NCI-H2227 treated with DMSO at 0.1 percent for 48 hours (cell line): ENCODE measurements around the gene PRKCD.

Experiments used
- DNase-seq: peaks from one replicate; lab custom pipeline; 2025; lab: John Stamatoyannopoulos, UW

Gene PRKCD

DNA sequence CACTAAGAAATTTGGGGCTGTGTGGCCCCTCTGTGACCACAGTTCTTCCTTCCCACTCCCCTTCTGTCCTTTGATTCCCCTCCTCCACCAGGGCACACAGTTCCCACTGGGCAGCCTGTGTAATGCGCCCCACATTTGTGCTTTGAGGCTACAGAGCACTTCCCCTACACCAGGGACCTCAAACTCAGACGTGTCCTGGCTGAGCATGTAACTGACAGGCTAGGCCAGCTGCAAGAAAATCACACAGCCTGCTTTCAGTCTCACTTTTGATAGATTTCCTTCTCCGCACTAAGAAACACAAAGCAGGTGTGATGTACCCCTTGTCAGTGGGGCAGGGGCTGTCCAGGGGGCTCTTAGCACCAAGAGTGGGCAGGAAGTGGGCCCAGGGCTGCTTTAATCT is 29.6 kb downstream of the PRKCD start:
- no peak for DNase-seq

DNA sequence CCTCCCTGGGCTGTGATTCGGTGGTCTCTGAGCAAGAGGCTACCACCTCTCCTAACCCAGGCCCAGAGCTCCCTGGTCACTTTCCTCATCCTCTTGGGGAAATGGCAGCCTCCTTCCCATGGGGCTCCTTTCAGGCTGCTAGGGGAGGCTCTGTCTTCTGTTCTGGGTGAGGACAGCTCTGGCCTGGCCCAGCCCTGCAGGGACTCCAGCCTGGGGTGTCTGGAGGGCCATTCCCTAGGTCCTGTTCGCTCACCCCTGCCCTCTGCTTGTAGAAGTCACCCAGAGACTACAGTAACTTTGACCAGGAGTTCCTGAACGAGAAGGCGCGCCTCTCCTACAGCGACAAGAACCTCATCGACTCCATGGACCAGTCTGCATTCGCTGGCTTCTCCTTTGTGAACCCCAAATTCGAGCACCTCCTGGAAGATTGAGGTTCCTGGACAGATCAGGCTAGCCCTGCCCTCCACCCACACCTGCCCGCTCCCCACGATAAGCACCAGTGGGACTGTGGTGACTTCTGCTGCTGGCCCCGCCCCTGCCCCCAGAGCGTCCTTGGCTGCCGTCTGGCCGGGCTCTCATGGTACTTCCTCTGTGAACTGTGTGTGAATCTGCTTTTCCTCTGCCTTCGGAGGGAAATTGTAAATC is 30.9 kb downstream of the PRKCD start:
- DNase-seq: no peak

DNA sequence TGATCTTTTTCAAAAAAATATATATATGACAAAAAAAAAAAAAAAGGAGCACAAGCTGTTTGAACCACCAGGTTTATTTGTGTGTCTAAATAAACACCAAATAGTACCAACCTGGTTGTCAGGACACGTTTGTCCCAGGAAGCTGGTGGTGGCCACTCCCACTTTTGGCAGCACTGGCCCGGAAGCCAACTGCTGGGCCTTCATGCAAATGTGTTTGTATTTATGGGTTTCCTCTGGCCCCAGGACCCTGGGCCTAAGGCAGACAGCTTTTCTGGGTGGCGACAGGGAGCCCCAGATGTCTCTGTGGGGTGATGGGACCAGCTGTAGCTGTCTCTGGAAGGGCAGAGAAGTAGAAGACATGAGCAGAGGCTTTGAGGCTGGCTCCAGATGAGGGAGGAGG is 31.6 kb downstream of the PRKCD start:
- DNase-seq: no peak

DNA sequence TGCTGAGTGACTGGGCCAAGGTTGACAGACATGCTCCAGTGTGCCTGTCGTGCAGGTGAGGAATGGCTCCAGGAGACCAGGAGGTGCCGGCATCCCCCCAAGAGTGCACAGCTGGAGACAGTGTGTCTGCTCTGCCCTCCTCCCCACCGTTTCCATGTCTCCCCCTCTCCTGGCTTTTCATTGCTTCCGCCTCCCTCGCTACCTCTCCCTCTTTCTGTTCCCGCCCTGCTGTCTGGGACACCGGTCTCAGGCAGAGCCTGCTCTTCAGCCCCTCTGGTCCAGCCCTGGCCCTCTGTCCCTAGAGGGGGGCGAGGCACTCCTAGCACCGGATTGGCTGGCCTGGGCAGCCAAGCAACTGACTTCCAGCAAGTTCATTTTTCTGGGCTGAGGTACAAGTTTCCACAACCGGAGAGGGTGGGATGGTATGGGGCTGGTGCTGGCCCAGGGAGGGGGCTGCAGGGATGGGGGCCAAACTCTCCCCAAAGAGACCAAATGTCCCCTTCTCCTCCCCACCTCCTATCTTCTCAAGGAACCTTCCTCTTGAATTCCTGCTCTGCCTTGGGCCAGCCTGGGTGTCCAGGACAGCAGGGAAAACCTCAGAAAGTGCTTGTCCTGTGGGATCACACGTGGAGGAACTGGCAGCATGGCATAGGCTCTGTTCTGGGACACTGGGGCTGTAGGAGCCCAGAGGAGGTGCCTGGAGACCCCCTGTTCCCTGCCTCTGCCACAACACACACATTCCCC is 32.6 kb downstream of the PRKCD start:
- DNase-seq: no peak

DNA sequence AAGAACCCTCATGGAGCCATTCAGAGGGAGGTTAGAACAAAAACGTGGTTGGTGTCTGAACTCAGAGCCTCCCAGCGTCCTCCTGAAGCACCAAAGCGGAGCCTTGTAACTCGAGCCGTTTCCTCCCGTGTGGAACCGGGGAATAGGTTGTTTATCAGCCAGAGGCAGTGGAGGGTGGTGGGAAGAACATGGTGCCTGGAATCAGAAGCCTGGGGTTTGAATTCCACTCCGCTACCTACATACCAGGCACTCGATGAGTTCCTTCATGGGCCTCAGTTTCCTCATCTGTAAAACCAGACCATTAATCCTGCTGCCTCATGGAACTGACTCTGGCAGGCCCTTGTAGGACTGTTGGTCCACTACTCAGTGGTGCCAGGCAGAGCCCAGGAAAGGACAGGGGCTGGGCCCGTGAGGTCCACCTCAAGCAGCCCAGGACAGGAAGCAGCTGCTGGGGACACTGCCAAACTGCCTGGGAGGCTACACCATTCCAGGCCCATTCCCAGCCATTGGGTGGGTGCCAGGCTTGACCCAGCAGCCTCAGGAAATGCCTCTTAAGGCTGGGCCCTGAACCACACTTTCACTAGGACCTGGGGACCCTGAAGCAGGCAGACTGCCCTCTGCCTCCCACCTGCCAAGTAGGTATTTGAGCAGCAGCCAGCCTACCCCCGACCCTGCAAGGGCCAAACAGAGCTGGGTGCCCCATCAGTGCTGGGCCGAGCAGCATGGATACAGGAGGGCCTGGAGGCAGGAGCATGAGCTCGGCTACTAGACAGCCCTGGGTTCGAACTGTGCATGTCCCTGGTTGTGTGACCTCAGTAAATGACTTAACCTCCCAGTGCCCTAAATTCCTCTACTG is 33.4 kb downstream of the PRKCD start:
- no peak for DNase-seq

DNA sequence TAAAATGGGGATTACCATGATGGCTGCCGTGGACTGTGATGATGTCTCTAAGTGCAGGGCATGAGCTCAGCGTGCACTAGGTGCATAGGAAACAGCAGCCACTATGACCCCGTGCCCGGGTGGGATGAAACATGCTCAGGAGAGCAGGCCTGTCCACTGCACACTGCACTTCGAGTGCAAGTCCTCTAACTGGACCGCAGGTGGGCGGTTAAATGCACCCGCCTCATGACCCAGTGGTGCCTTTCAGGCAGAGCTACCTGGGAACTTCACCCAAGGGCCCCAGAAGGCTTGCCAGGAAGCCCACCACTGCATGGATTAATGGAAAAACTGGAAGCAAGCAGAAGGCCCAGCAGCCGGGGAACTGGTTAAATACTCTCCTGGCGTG is 34.0 kb downstream of the PRKCD start:
- DNase-seq: no peak

DNA sequence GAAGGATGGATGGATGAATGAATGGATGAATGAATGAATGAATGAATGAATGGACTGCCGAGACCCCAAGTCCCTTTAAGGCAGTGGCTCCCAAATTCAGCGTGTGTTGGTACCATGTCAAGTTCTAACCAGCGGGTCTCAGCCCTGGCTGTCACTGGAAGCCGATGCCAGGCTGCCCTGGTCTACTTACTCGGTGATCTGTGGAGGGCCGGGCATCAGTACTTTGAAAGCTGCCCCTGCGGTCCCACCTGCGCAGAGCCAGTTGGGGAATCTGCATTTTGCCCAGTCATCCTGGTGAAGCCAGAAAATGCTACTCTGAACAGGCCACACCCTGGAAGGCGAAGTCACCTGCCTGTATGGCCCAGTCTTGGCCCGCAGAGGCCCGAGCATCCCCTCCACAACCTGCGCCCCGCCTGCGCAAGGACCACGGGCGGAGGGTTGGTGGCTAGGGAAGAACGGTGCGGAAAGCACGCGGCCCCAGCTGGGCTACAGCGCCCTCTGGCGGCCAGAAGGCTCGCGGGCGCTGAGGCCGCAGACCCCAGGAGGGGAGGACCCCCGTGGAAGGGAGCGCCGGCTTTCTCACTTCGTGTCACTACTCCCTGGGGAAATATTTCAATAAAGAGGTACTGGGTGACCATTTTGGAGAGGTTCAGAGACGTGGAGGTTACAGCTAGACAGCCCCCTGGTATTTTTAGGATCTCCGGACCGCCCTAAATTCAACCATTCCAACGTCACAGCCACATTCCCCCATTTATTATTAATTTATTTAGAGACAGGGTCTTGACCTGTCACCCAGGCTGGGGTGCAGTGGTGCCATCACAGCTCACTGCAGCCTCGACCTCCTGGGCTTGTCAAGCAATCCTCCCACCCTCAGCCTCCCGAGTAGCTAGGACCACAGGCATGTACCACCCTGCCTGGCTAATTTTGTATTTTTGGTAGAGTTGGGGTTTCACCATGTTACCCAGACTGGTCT is 34.9 kb downstream of the PRKCD start:
- DNase-seq: no peak

DNA sequence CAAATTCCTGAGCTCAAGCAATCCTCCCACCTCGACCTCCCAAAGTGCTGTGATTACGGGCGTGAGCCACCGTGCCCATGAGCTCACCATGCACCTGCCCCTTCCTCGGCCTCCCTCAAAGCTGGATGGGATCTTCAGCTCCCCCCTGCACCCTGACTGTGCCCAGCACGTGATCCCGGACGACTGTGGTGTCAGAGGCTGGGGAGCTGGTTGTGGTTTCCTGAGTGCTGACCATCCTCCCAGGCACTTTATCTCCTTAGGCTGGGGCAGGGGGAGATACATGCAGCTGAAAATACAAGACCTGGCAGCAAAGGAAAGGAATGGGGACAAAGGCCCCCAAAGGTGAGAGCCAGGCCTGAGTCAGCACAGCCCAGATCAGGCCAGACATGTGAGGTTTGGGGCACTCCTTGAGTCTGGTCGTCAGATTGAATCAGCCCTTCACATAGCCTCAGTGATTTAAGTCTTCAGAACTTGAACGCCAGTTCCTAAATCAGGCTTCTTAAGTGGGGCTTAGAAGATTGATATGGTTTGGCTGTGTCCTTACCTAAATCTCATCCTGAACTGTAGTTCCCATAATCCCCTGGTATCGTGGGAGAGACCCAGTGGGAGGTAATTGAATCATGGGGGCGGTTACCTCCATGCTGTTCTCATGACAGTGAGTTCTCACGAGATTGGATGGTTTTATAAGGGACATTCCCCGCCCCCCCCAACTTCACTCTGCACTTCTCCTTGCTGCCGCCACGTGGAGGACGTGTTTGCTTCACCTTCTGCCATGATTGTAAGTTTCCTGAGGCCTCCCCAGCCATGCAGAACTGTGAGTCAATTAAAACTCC is 35.8 kb downstream of the PRKCD start:
- DNase-seq: no peak

DNA sequence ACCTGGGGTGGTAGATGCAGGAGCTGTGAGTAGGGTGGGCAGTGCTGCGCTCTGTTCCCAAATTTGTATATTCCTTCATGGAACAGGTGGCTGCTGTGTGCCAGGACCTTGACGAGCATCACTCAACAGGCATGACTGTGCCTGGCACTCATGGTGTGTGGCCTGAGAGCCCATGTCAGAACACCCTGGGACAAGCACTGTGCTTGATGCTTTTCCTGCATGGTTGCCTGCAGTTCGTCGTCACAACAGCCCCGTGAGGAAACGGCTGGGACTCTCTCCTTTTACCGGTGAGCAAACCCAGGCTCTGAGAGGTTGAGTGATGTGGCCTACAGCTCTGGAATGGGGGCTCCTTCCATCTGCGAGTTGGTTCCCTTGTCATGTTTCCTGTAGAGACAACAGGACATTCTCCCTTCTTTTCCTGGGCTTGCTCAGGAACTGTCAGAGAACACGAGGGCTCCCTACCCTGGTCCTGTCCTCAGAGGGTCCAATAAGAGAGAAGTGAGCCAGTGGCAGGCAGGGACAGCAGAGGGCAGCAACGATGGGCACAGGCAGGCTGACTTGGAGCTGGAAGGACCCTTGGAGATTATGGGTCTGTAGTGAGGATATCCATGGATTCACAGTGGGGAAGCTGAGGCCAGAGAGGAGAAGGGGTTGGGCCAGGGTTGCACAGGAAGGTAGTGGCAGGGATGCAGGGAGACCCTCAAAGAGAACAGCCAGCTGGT is 37.4 kb downstream of the PRKCD start:
- no peak for DNase-seq

DNA sequence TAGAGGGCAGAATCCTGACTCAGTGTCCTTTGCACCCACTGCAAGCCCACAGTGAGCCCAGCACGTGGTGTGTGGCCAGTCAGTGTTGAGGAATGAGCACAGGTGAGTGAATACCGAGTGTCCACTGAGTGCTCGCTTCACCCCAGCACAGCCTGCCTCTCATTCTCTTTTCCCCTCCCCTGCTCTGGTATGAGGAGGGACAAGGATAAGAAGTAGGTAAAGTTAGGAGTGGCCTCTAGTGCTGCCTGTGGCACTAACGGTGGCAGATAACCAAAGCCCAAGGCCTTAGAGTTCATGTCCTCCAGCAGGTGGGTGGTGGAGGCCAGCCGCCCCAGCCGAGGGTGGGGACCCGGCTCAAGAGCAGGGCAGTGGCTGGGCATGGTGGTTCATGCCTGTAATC is 38.0 kb downstream of the PRKCD start:
- DNase-seq: no peak

DNA sequence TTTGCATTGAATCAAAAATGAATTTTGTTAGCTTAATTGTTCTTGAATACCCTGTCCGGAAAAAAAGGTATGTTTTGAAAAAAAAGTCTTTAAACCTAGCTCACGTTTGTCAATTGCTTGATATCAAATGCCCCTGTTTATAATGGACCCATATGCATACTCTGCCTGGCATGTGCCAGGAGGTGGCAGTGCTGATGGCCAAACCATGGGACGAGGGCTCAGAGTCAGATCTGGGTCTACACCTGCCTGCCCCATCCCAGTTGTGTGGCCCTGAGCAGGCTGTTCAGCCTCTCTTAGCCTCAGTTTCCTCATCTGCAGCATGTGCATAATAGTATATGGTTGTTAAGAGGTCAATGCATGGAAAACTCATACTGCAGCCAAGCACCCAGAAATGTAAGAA is 38.8 kb downstream of the PRKCD start:
- no peak for DNase-seq

DNA sequence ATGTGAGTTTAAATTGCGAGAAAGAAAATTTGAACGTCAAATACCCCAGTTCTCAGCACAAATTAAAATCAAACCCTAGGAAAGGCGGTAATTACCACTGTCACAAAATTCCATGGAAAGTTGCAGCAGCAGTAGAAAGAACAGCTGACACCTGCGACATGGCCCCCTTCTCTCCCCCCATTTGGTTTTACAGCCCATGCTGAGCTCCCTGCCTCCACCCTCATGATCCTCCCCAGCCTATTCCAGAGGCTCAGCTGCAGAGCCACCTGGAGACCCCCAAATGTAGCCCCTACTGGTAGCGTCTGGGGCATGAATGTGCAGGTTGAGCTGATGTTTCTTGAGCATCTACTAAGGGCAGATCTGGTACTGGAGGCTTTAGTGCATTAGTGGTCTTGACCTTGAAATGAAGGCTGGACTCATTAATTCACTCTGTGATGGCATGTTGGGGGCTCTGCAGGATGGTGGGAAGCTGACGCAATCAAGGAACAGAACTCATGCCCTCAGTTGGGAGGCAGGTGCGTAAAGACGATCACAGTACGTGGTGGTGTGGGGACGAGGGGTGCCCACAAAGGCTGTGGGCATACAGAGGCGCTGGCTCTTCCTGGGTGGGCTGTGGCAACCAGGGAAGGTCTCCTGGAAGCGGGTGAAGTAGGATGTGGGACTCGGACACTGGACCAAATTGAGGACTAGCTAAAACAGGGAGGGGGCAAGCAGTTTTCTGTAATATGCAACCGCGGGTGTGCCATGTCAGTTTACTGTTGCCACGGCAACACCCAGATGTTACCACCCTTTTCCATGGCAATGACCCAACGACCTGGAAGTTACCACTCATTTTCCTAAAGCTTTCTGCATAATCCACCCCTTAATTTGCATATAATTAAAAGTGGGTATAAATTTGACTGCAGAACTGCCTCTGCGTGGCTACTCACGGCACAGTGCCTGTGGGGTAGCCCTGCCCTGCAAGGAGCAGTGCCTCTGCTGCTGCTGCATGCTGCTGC is 39.8 kb downstream of the PRKCD start:
- DNase-seq: no peak

DNA sequence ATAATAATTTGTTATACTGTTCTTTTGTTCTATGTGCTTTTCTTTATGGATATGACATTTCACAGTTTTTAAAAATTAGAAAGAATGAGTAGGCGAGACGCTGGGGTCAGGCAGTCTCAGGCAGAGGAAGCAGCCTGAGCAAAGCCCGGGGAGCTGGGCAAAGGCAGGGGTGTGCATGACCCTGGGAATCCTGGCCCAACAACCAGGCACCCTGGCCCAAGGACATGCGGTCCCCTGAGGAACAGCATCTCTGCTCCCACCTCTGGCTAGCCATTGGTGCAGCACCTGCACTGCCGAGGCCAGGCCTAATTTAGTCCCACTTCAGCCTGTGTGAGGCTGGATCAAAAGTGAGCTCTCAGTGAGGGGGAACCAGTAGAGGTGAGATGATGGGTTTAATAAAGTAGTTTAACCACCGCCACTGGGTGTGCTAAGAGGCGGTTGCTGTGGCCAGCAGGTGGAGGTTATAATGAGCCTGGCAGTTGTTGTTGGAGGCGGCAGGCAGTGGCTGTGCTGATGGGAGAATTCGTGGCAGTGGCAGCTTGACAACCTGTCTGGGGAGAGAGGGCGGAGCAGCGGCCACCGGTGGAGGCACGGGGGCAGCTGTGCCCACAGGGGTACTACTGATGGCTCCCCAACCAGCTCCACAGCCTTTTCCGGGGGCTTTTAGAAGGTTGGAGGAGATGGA is 41.5 kb downstream of the PRKCD start:
- peak; percentile 11 for DNase-seq

DNA sequence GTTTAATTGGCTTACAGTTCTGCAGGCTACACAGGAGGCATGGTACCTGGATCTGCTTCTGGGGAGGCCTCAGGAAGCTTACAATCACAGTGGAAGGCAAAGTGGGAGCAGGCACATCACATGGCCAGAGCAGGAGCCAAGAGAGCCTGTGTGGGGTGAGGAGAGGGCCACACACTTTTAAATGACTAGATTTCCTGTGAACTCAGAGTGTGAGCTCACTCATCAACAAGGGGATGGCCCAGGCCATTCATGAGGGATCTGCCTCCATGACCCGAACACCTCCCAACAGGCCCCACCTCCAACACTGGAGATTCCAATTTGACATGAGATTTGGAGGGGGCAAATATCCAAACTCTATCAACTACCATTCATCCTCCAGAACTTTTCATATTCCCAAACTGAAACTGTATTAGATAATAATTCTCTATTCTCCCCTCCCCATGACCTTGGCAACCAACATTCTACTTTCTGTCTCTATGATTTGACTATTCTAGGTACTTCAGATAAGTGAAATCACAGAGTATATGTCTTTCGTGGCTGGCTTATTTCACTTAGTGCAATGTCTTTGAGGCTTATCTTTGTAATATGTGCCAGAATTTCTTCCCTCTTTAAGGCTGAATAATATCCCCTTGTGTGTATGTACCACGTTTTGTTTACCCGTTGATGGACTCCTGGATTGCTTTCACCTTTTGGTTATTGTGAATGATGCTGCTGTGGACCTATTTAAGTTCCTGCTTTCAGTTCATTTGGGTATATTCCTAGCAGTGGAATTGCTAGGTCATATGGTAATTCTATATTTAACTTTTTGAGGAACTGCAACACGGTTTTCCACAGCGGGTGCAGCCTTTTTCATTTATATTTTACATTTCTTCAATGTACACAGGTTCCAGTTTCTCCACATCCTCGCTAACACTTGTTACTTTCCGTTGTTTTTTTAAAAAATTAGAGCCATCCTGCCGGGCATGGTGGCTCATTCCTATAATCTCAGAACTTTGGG is 51.0 kb downstream of the PRKCD start:
- no peak for DNase-seq

DNA sequence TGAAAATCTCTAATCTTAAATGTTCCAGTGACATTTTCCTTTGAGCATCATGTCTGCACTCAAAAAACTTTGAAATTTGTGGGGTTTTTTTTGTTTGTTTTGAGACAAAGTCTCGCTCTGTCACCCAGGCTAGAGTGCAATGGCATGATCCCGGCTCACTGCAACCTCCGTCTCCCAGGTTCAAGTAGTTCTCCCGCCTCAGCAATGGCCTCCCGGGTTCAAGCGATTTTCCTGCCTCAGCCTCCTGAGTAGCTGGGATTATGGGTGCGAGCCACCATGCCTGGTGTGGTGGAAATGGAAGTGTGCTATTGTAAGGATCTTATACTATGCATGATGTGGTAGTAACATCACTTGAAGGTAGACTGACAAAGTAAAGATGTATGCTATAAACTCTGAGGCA is 52.3 kb downstream of the PRKCD start:
- DNase-seq: no peak

DNA sequence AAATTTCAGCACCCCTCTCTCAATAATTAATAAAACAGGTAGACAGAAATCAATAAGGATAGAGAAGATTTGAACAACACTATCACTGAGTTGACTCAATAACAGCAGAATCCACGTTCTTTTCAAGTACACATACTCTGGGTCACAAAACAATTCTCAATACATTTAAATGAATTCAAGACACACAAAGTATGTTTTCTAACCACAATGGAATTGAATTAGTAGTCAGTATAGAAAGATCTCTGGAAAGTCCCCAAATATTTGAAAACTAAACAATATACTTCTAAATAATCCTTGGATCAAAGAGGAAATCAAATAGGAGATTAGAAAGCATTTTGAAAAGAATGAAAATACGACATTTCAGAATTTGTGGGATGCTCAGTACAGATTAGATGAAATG is 54.8 kb downstream of the PRKCD start:
- no peak for DNase-seq

DNA sequence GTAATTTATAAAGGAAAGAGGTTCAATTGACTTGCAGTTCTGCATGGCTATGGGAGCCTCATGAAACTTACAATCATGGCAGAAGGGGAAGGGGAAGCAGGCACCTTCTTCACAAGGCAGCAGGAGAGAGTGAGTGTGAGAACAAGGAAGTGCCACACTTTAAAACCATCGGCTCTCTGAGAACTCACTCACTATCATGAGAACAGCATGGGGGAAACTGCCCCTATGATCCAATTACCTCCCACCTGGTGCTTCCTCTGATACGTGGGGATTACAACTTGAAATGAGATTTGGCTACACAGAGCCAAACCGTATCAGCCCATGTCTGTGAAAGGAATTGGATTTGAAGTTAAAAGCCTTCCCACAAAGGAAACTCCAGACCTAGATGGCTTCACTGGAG is 55.7 kb downstream of the PRKCD start:
- no peak for DNase-seq
